IPS-18a (cell line): ENCODE results near the gene PRPS2.

Experiments used
- H3K27ac ChIP-seq: one replicate; pipeline ENCODE4 v1.5.1; 2013; ENCODE audit warnings: low read length
- H3K27me3 ChIP-seq: one replicate; pipeline ENCODE4 v1.6.1; 2013; ENCODE audit warnings: mild to moderate bottlenecking, low read length; ENCODE audit not compliant: control insufficient read depth, insufficient read depth
- H3K36me3 ChIP-seq: one replicate; pipeline ENCODE4 v1.6.1; 2013; ENCODE audit warnings: low read depth, low read length; ENCODE audit not compliant: control insufficient read depth
- H3K4me1 ChIP-seq: one replicate; pipeline ENCODE4 v1.6.1; 2013; ENCODE audit warnings: low read depth, low read length; ENCODE audit not compliant: control insufficient read depth
- H3K4me3 ChIP-seq: one replicate; pipeline ENCODE4 v1.5.1; 2013; ENCODE audit warnings: low read length
- H3K9ac ChIP-seq: one replicate; pipeline ENCODE4 v1.6.1; 2013; ENCODE audit warnings: mild to moderate bottlenecking, low read length, moderate library complexity
- H3K9me3 ChIP-seq: one replicate; pipeline ENCODE4 v1.6.1; 2013; ENCODE audit warnings: low read depth, low read length; ENCODE audit not compliant: control insufficient read depth

Gene PRPS2

GRCh38 chrX:12814420-12814819, 23.2 kb downstream of the PRPS2 start:
- no peak overlapping the region for H3K9ac ChIP-seq
- no peak overlapping the region for H3K27ac ChIP-seq
- H3K27me3 ChIP-seq: no peaks in the 10 kb centered on the region
- H3K4me3 ChIP-seq: no peak overlapping the region
- H3K4me1 ChIP-seq: peaks cover 12% of the 10 kb centered on the region
- H3K9me3 ChIP-seq: no peaks in the 10 kb centered on the region
- peaks cover 53% of the 10 kb centered on the region for H3K36me3 ChIP-seq

DNA sequence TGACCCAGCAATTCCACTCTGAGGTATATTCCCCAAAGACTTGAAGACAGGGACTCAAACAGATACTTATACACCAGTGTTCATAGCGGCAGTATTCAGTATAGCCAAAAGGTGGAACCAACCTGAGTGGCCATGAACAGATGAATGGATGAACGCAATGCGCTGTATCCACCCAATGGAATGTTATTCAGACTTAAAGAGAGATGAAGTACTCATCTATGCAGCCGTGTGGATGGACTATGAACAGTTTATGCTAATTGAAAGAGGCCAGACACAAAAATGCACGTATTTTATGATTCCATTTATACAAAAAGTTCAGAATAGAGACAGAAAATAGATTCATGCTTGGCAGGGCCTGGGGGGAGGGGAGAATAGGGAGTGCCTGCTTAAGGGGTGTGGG, 26.3 kb downstream of the PRPS2 start:
- Histone ChIP-seq H3K36me3 (peaks cover 54% of the 10 kb centered on the region), H3K4me1 (no peaks in the 10 kb centered on the region), H3K27me3 (no peaks in the 10 kb centered on the region), H3K4me3 (no peak overlapping the region), H3K27ac (no peak overlapping the region), H3K9ac (no peak overlapping the region), H3K9me3 (no peaks in the 10 kb centered on the region)

- Histone ChIP-seq H3K9ac (no peak overlapping the region), H3K9me3 (no peaks in the 10 kb centered on the region), H3K4me1 (no peaks in the 10 kb centered on the region), H3K36me3 (peaks cover 69% of the 10 kb centered on the region), H3K4me3 (no peak overlapping the region), H3K27ac (no peak overlapping the region), H3K27me3 (no peaks in the 10 kb centered on the region)
These were observed 28.0 kb downstream of the PRPS2 start for GRCh38 chrX:12819222-12819621.

GRCh38 chrX:12820737-12821136, 29.5 kb downstream of the PRPS2 start:
- Histone ChIP-seq H3K9me3 (no peaks in the 10 kb centered on the region), H3K27me3 (no peaks in the 10 kb centered on the region), H3K36me3 (peaks cover 74% of the 10 kb centered on the region), H3K9ac (no peak overlapping the region), H3K27ac (no peak overlapping the region), H3K4me3 (no peak overlapping the region), H3K4me1 (no peaks in the 10 kb centered on the region)

- Histone ChIP-seq H3K9me3 (no peaks in the 10 kb centered on the region), H3K9ac (no peak overlapping the region), H3K27me3 (no peaks in the 10 kb centered on the region), H3K36me3 (peaks cover 52% of the 10 kb centered on the region), H3K4me3 (no peak overlapping the region), H3K4me1 (no peaks in the 10 kb centered on the region), H3K27ac (no peak overlapping the region)
These were observed 33.7 kb downstream of the PRPS2 start for GRCh38 chrX:12824944-12825343.

- Histone ChIP-seq H3K36me3 (peaks cover 44% of the 10 kb centered on the region), H3K27me3 (no peaks in the 10 kb centered on the region), H3K4me3 (no peak overlapping the region), H3K27ac (no peak overlapping the region), H3K4me1 (no peaks in the 10 kb centered on the region), H3K9me3 (no peaks in the 10 kb centered on the region), H3K9ac (no peak overlapping the region)
These were observed 34.6 kb downstream of the PRPS2 start for GRCh38 chrX:12825801-12826200.

- Histone ChIP-seq H3K27me3 (no peaks in the 10 kb centered on the region), H3K9me3 (no peaks in the 10 kb centered on the region), H3K27ac (no peak overlapping the region), H3K4me1 (peaks cover 7% of the 10 kb centered on the region), H3K36me3 (no peaks in the 10 kb centered on the region), H3K9ac (no peak overlapping the region), H3K4me3 (no peak overlapping the region)
These were observed 52.0 kb downstream of the PRPS2 start for GRCh38 chrX:12843061-12843667.

GRCh38 chrX:12843668-12844279, 52.6 kb downstream of the PRPS2 start:
- H3K27ac ChIP-seq: no peak overlapping the region
- H3K36me3 ChIP-seq: no peaks in the 10 kb centered on the region
- H3K9me3 ChIP-seq: no peaks in the 10 kb centered on the region
- H3K4me3 ChIP-seq: no peak overlapping the region
- H3K4me1 ChIP-seq: peaks cover 7% of the 10 kb centered on the region
- H3K27me3 ChIP-seq: no peaks in the 10 kb centered on the region
- no peak overlapping the region for H3K9ac ChIP-seq

GRCh38 chrX:12844319-12844718, 53.1 kb downstream of the PRPS2 start:
- Histone ChIP-seq H3K9ac (no peak overlapping the region), H3K36me3 (no peaks in the 10 kb centered on the region), H3K4me3 (no peak overlapping the region), H3K4me1 (peaks cover 7% of the 10 kb centered on the region), H3K27me3 (no peaks in the 10 kb centered on the region), H3K9me3 (no peaks in the 10 kb centered on the region), H3K27ac (no peak overlapping the region)

- no peak overlapping the region for H3K27ac ChIP-seq
- H3K9ac ChIP-seq: no peak overlapping the region
- no peaks in the 10 kb centered on the region for H3K27me3 ChIP-seq
- no peaks in the 10 kb centered on the region for H3K4me1 ChIP-seq
- H3K9me3 ChIP-seq: no peaks in the 10 kb centered on the region
- no peak overlapping the region for H3K4me3 ChIP-seq
- H3K36me3 ChIP-seq: no peaks in the 10 kb centered on the region
These were observed 74.1 kb downstream of the PRPS2 start for GRCh38 chrX:12865359-12865758.

DNA sequence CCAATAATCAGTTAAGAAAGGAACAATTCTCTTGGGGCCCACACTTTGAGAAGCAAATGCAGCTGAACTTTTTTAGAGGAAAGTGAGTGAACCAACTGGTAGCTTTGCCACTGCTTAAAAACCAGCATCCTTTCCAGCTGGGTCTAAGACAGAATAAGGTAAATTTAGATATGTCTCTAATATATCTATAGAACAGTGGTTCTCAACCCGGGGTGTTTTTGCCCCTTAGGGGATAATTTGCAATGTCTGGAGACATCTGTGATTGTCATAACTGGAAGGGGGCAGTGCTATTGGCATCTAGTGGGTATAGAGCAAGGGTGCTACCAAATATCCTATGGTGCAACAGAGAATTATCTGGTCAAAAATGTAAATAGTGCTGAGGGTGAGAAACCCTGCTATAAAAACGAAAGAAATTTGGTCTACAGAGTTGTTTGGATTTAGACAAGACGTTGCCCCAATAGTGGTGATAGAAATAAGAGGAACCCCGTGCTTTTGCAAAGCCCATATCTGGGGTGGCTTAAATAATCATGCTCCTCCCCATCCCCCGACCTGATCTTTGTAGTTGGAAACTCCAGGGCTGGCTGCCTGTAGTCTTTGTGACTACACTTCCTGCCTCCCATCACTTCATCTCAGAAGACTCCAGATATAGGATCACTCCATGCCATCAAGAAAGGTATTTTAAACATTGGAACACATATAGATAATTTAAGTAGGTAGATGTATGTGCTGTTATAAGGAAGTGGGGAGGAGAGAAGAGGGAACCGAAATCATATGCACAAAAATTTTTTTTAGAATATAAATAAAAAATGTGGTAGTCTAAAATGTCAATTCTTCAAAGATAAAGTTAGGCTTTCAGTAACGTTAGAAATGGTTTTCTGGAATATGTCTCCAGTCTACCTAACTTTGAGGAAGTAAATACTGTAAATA, 75.5 kb downstream of the PRPS2 start, which contains the start of gene TLR7:
TSS of gene TLR7 (plus strand) at position 622 of the 927 bp plus-strand sequence. CDS start 507 bp downstream, outside the sequence.
- Histone ChIP-seq H3K4me3 (no peak within 1 kb of the TSS), H3K4me1 (peaks cover 7% of the 10 kb centered on the region), H3K36me3 (no peaks in the 10 kb centered on the region), H3K9me3 (no peaks in the 10 kb centered on the region), H3K9ac (no peak within 1 kb of the TSS), H3K27me3 (no peaks in the 10 kb centered on the region), H3K27ac (no peak within 1 kb of the TSS)
